Keratinocyte (primary cell): ENCODE results near the gene AGRN.

Source experiments
- EZH2 ChIP-seq: IDR thresholded peaks from one replicate; pipeline ENCODE4 v1.6.1; 2012; ENCODE audit warnings: inconsistent platforms, mild to moderate bottlenecking, low read length, moderate library complexity
- TF ChIP-seq, protein P1 (sequence below), 3 experiments: IDR thresholded peaks in 1 of 3; conservative IDR thresholded peaks in 1 of 3; optimal IDR thresholded peaks in 1 of 3; 2 replicates in 2 of 3; 3 replicates in 1 of 3; pipeline versions ENCODE3 to v1.5.1; 2011; ENCODE audit warnings: low read length in 3 of 3, mild to moderate bottlenecking in 3 of 3, moderate library complexity in 2 of 3, control low read depth in 1 of 3, inconsistent platforms in 1 of 3; ENCODE audit not compliant: insufficient read depth in 2 of 3; ENCODE audit errors: extremely low read depth in 1 of 3

DNA sequence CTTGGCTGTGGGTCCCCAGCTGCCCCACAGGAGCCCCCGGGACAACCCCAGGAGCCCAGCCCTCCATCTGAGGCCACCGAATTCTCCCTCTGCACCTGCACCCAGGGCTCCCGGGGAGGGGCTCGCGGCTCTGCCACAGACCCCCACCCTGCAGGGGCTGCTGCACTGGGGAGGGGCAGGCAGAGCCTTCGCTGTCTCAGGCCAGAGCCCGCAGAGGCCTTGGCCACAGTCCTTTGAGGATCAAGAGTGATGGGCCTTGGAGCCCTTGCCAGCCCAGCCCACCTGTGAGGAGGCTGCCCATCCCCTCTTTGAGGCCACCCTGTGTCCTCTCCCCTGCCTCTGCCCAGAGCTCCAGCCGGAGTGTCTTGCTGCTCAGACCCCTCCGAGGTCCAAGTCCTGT lies 44.6 kb upstream of the AGRN start:
- TF ChIP-seq, protein P1, sequence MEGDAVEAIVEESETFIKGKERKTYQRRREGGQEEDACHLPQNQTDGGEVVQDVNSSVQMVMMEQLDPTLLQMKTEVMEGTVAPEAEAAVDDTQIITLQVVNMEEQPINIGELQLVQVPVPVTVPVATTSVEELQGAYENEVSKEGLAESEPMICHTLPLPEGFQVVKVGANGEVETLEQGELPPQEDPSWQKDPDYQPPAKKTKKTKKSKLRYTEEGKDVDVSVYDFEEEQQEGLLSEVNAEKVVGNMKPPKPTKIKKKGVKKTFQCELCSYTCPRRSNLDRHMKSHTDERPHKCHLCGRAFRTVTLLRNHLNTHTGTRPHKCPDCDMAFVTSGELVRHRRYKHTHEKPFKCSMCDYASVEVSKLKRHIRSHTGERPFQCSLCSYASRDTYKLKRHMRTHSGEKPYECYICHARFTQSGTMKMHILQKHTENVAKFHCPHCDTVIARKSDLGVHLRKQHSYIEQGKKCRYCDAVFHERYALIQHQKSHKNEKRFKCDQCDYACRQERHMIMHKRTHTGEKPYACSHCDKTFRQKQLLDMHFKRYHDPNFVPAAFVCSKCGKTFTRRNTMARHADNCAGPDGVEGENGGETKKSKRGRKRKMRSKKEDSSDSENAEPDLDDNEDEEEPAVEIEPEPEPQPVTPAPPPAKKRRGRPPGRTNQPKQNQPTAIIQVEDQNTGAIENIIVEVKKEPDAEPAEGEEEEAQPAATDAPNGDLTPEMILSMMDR (optimal IDR thresholded peaks at IDR 0.05 in 1 of 3, IDR thresholded peaks at IDR 0.05 in 1 of 3, conservative IDR thresholded peaks at IDR 0.05 in 1 of 3; ENCODE audit: extremely low read depth in 1 of 3, insufficient read depth in 2 of 3, low read length in 3 of 3) = no peak
- TF ChIP-seq EZH2 = no peak
